ENCODE data around the gene NPTX1. TPM values are rescaled to one million over a fixed set of nuclear protein-coding genes. Genes with fewer than 3 reads are reported as not detected.

The NPTX1 gene
- 1.3 TPM for total RNA-seq
- long read RNA-seq, full-length matches to known transcripts = 1 of 4 reads
- long read RNA-seq, partial matches to known transcripts = 0 of 4 reads
- long read RNA-seq, other reads (novel, unspliced or antisense) = 3 of 4 reads

GRCh38 chr17:80475910-80476876 lies at the start of gene NPTX1:
TSS of gene NPTX1 (minus strand) at chr17:80476607. CDS start at chr17:80476446, 161 bp downstream.
- Histone ChIP-seq H3K4me1 (peaks cover 33% of the 10 kb centered on the region), H3K27me3 (peaks cover 92% of the 10 kb centered on the region), H3K27ac (no peak within 1 kb of the TSS), H3K4me3 (peak within 1 kb of the TSS; percentile 26), H3K36me3 (no peaks in the 10 kb centered on the region), H3K9me3 (no peaks in the 10 kb centered on the region)
- ATAC-seq (peak; percentile 20), DNase-seq (no peak)
- intact Hi-C loops (cut with DNase I) = no loop called here
- TF ChIP-seq CTCF (IDR thresholded peaks at IDR 0.05) = no peak

GRCh38 chr17:80523956-80524712 lies 47.7 kb upstream of the NPTX1 start:
- H3K27ac ChIP-seq = no peak overlapping the region
- no peaks in the 10 kb centered on the region for H3K9me3 ChIP-seq
- intact Hi-C loops (cut with DNase I) = no loop called here
- peaks cover 3% of the 10 kb centered on the region for H3K27me3 ChIP-seq
- ATAC-seq (no peak), DNase-seq (no peak)
- TF ChIP-seq CTCF (IDR thresholded peaks at IDR 0.05) = no peak
- H3K36me3 ChIP-seq = no peaks in the 10 kb centered on the region
- no peaks in the 10 kb centered on the region for H3K4me1 ChIP-seq
- H3K4me3 ChIP-seq = no peak overlapping the region

GRCh38 chr17:80523054-80523744 lies 46.8 kb upstream of the NPTX1 start:
- no peak for TF ChIP-seq CTCF (IDR thresholded peaks at IDR 0.05)
- intact Hi-C loops (cut with DNase I) = no loop called here
- DNase-seq = no peak
- ATAC-seq = no peak
- H3K9me3 ChIP-seq = no peaks in the 10 kb centered on the region
- H3K36me3 ChIP-seq = no peaks in the 10 kb centered on the region
- H3K27me3 ChIP-seq = peaks cover 3% of the 10 kb centered on the region
- no peaks in the 10 kb centered on the region for H3K4me1 ChIP-seq
- no peak overlapping the region for H3K4me3 ChIP-seq
- H3K27ac ChIP-seq = no peak overlapping the region

GRCh38 chr17:80520810-80521455 lies 44.5 kb upstream of the NPTX1 start:
- Histone ChIP-seq H3K4me3 (no peak overlapping the region), H3K4me1 (no peaks in the 10 kb centered on the region), H3K27me3 (no peaks in the 10 kb centered on the region), H3K27ac (no peak overlapping the region), H3K36me3 (no peaks in the 10 kb centered on the region), H3K9me3 (no peaks in the 10 kb centered on the region)
- DNase-seq (no peak), ATAC-seq (no peak)
- intact Hi-C loops (cut with DNase I) = no loop called here
- TF ChIP-seq CTCF (IDR thresholded peaks at IDR 0.05) = no peak

All from upper lobe of right lung (tissue), 1 donor.